ENCODE data around the gene CNTN2. TPM values are rescaled to one million over a fixed set of nuclear protein-coding genes. Genes with fewer than 3 reads are reported as not detected.

Gene CNTN2
- polyA plus RNA-seq, 1 donor (not counting 4 experiments of a cell fraction or from before 2014, with no cell fraction given) = not detected

GRCh38 chr1:205037539-205037938, 5.5 kb upstream of the CNTN2 start:
- peaks cover 31% of the 10 kb centered on the region for H3K27me3 ChIP-seq (ENCODE audit: control insufficient read depth, extremely low read depth, insufficient read depth, low read length)

GRCh38 chr1:205038132-205038786, 4.8 kb upstream of the CNTN2 start:
- no peaks in the 10 kb centered on the region for H3K9me1 ChIP-seq (ENCODE audit: control insufficient read depth, extremely low read depth, insufficient read depth, low read length)
- FAIRE-seq (no peak), DNase-seq (ENCODE audit: low read depth, low spot score) (no peak)
- no peak overlapping the region for H3K4me2 ChIP-seq (ENCODE audit: control insufficient read depth, extremely low read depth, insufficient read depth, low read depth, low read length)
- TF ChIP-seq EZH2 (IDR thresholded peaks at IDR 0.05; ENCODE audit: low read length) (no peak), CTCF (optimal IDR thresholded peaks at IDR 0.05 in 1 of 3, IDR thresholded peaks at IDR 0.05 in 1 of 3, conservative IDR thresholded peaks at IDR 0.05 in 1 of 3; ENCODE audit: extremely low read depth in 1 of 3, insufficient read depth in 2 of 3, low read length in 3 of 3) (no peak)
- H3K79me2 ChIP-seq (ENCODE audit: control insufficient read depth, insufficient read depth, low read length) = no peaks in the 10 kb centered on the region
- no peak overlapping the region for H3K27ac ChIP-seq (ENCODE audit: control insufficient read depth, insufficient read depth, low read length)
- H3K4me1 ChIP-seq (ENCODE audit: control insufficient read depth, extremely low read depth, insufficient read depth, low read length) = no peaks in the 10 kb centered on the region
- dilution Hi-C loops (cut with MboI; ENCODE audit: extremely low pct_ligation_motif_present, low sequenced_read_pairs) = no loop called here
- H4K20me1 ChIP-seq (ENCODE audit: control insufficient read depth, extremely low read depth, insufficient read depth, low read length) = no peaks in the 10 kb centered on the region
- H3K36me3 ChIP-seq (ENCODE audit: control insufficient read depth in 2 of 2, extremely low read depth in 1 of 2, insufficient read depth in 2 of 2, low read length in 2 of 2) = no peaks in the 10 kb centered on the region
- no peak overlapping the region for H2AFZ ChIP-seq (ENCODE audit: control insufficient read depth, low read length)
- H3K9me3 ChIP-seq (ENCODE audit: control insufficient read depth, low read depth, low read length) = no peaks in the 10 kb centered on the region
- peaks cover 37% of the 10 kb centered on the region for H3K27me3 ChIP-seq (ENCODE audit: control insufficient read depth, extremely low read depth, insufficient read depth, low read length)
- no peak overlapping the region for H3K4me3 ChIP-seq (ENCODE audit: control insufficient read depth in 2 of 3, extremely low read depth in 1 of 3, insufficient read depth in 2 of 3, low read depth in 1 of 3, low read length in 3 of 3)
- H3K9ac ChIP-seq (ENCODE audit: control insufficient read depth, extremely low read depth, insufficient read depth, low read length) = no peak overlapping the region

More at GRCh38 chr1:205037539-205037938, 5.5 kb upstream of the CNTN2 start:
- Histone ChIP-seq H3K27ac (ENCODE audit: control insufficient read depth, insufficient read depth, low read length) (no peak overlapping the region), H2AFZ (ENCODE audit: control insufficient read depth, low read length) (no peak overlapping the region), H3K9me1 (ENCODE audit: control insufficient read depth, extremely low read depth, insufficient read depth, low read length) (no peaks in the 10 kb centered on the region), H3K36me3 (ENCODE audit: control insufficient read depth in 2 of 2, extremely low read depth in 1 of 2, insufficient read depth in 2 of 2, low read length in 2 of 2) (no peaks in the 10 kb centered on the region), H3K4me2 (ENCODE audit: control insufficient read depth, extremely low read depth, insufficient read depth, low read depth, low read length) (no peak overlapping the region), H3K9ac (ENCODE audit: control insufficient read depth, extremely low read depth, insufficient read depth, low read length) (no peak overlapping the region), H3K9me3 (ENCODE audit: control insufficient read depth, low read depth, low read length) (no peaks in the 10 kb centered on the region), H3K4me3 (ENCODE audit: control insufficient read depth in 2 of 3, extremely low read depth in 1 of 3, insufficient read depth in 2 of 3, low read depth in 1 of 3, low read length in 3 of 3) (no peak overlapping the region), H4K20me1 (ENCODE audit: control insufficient read depth, extremely low read depth, insufficient read depth, low read length) (no peaks in the 10 kb centered on the region), H3K79me2 (ENCODE audit: control insufficient read depth, insufficient read depth, low read length) (no peaks in the 10 kb centered on the region), H3K4me1 (ENCODE audit: control insufficient read depth, extremely low read depth, insufficient read depth, low read length) (no peaks in the 10 kb centered on the region)
- no peak for DNase-seq (ENCODE audit: low read depth, low spot score)
- FAIRE-seq = no peak
- no peak for TF ChIP-seq EZH2 (IDR thresholded peaks at IDR 0.05; ENCODE audit: low read length)
- dilution Hi-C loops (cut with MboI; ENCODE audit: extremely low pct_ligation_motif_present, low sequenced_read_pairs) = no loop called here
